ENCODE results near the gene A4GNT. TPM values are rescaled to one million over a fixed set of nuclear protein-coding genes. Genes with fewer than 3 reads are reported as not detected.

The A4GNT gene
- total RNA-seq, 1 donor = not detected

- Histone ChIP-seq H3K9me3 (ENCODE audit: low read depth, low read length) (no peaks in the 10 kb centered on the region), H2AFZ (ENCODE audit: low read length) (peak overlapping the region; percentile 82), H3K4me3 (ENCODE audit: insufficient read depth, low read length) (peak overlapping the region; percentile 78), H3K27me3 (ENCODE audit: insufficient read depth, low read length) (no peaks in the 10 kb centered on the region), H3K4me2 (ENCODE audit: insufficient read depth, low read length) (peak overlapping the region; percentile 99), H3K36me3 (ENCODE audit: insufficient read depth, low read length) (peaks cover 16% of the 10 kb centered on the region), H3K4me1 (ENCODE audit: insufficient read depth, low read length) (peaks cover 12% of the 10 kb centered on the region), H3K79me2 (ENCODE audit: insufficient read depth, low read length) (peaks cover 29% of the 10 kb centered on the region), H3K27ac (ENCODE audit: low read depth, low read length) (peak overlapping the region; percentile 52), H4K20me1 (ENCODE audit: insufficient read depth, low read length) (peaks cover 3% of the 10 kb centered on the region)
- no peak for DNase-seq (ENCODE audit: insufficient read length, low spot score, missing footprints)
- TF ChIP-seq CTCF (IDR thresholded peaks at IDR 0.05; ENCODE audit: extremely low read depth, low read depth, low read length) = no peak
Measured at GRCh38 chr3:138173769-138174420, 41.7 kb upstream of the A4GNT start.

DNA sequence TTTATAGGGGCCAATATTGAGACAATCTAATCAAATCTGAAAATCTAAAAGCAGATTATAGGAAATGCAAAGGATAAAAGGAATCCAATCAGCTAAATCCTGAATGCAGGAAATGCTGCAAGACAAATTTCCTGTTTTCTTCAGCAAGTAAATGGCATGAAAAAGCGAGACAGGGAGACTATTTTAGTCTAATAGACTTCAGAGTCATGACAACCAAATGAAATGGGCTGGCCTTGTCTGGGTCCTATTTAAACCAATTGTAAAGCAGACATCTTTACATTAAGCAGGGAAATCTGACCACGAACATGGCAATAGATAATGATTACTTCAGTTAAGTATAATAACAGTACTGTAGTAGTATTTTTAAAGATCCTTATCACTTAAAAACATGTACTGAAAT is 40.4 kb upstream of the A4GNT start:
- Histone ChIP-seq H3K36me3 (ENCODE audit: insufficient read depth, low read length) (peaks cover 25% of the 10 kb centered on the region), H3K79me2 (ENCODE audit: insufficient read depth, low read length) (peaks cover 29% of the 10 kb centered on the region), H3K4me1 (ENCODE audit: insufficient read depth, low read length) (peaks cover 12% of the 10 kb centered on the region), H3K4me2 (ENCODE audit: insufficient read depth, low read length) (no peak overlapping the region), H4K20me1 (ENCODE audit: insufficient read depth, low read length) (peaks cover 3% of the 10 kb centered on the region), H3K4me3 (ENCODE audit: insufficient read depth, low read length) (no peak overlapping the region), H3K9me3 (ENCODE audit: low read depth, low read length) (no peaks in the 10 kb centered on the region), H2AFZ (ENCODE audit: low read length) (no peak overlapping the region), H3K27ac (ENCODE audit: low read depth, low read length) (no peak overlapping the region), H3K27me3 (ENCODE audit: insufficient read depth, low read length) (no peaks in the 10 kb centered on the region)
- no peak for TF ChIP-seq CTCF (IDR thresholded peaks at IDR 0.05; ENCODE audit: extremely low read depth, low read depth, low read length)
- DNase-seq (ENCODE audit: insufficient read length, low spot score, missing footprints) = no peak

DNA sequence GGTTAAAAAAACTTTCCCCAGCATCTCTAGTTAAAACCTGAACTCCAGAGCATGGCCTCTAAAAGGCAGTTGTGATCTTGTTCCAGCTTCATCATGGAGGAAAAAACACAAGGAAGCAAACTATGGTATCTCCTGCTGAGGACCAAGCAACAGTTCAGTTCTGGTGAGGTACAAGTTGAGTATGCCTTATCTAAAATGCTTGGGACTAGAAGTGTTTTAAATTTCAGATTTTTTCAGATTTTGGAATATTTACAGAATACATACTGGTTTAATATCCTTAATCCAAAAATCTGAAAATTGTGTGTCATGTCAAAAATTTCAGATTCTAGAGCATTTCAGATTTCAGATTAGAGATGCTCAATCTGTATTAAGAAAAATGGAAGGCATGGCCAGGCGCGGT is 32.9 kb upstream of the A4GNT start:
- no peak for TF ChIP-seq CTCF (IDR thresholded peaks at IDR 0.05; ENCODE audit: extremely low read depth, low read depth, low read length)

GRCh38 chr3:138157743-138158142 is 25.6 kb upstream of the A4GNT start:
- no peaks in the 10 kb centered on the region for H3K9me3 ChIP-seq (ENCODE audit: low read depth, low read length)

More for the DNA sequence above, 32.9 kb upstream of the A4GNT start:
- no peaks in the 10 kb centered on the region for H3K27me3 ChIP-seq (ENCODE audit: insufficient read depth, low read length)
- no peak overlapping the region for H3K4me3 ChIP-seq (ENCODE audit: insufficient read depth, low read length)
- H3K4me2 ChIP-seq (ENCODE audit: insufficient read depth, low read length) = no peak overlapping the region
- H3K79me2 ChIP-seq (ENCODE audit: insufficient read depth, low read length) = no peaks in the 10 kb centered on the region
- no peaks in the 10 kb centered on the region for H4K20me1 ChIP-seq (ENCODE audit: insufficient read depth, low read length)
- DNase-seq (ENCODE audit: insufficient read length, low spot score, missing footprints) = no peak
- peaks cover 59% of the 10 kb centered on the region for H3K36me3 ChIP-seq (ENCODE audit: insufficient read depth, low read length)
- no peak overlapping the region for H3K27ac ChIP-seq (ENCODE audit: low read depth, low read length)
- H3K4me1 ChIP-seq (ENCODE audit: insufficient read depth, low read length) = no peaks in the 10 kb centered on the region
- H2AFZ ChIP-seq (ENCODE audit: low read length) = no peak overlapping the region
- no peaks in the 10 kb centered on the region for H3K9me3 ChIP-seq (ENCODE audit: low read depth, low read length)

More at GRCh38 chr3:138157743-138158142, 25.6 kb upstream of the A4GNT start:
- H3K4me1 ChIP-seq (ENCODE audit: insufficient read depth, low read length) = no peaks in the 10 kb centered on the region
- no peak overlapping the region for H3K27ac ChIP-seq (ENCODE audit: low read depth, low read length)
- TF ChIP-seq CTCF (IDR thresholded peaks at IDR 0.05; ENCODE audit: extremely low read depth, low read depth, low read length) = no peak
- H2AFZ ChIP-seq (ENCODE audit: low read length) = no peak overlapping the region
- no peaks in the 10 kb centered on the region for H3K27me3 ChIP-seq (ENCODE audit: insufficient read depth, low read length)
- H3K4me3 ChIP-seq (ENCODE audit: insufficient read depth, low read length) = no peak overlapping the region
- no peak overlapping the region for H3K4me2 ChIP-seq (ENCODE audit: insufficient read depth, low read length)
- no peaks in the 10 kb centered on the region for H3K79me2 ChIP-seq (ENCODE audit: insufficient read depth, low read length)
- H3K36me3 ChIP-seq (ENCODE audit: insufficient read depth, low read length) = peaks cover 10% of the 10 kb centered on the region
- DNase-seq (ENCODE audit: insufficient read length, low spot score, missing footprints) = no peak
- no peaks in the 10 kb centered on the region for H4K20me1 ChIP-seq (ENCODE audit: insufficient read depth, low read length)

Data from osteoblast (primary cell).